Activated CD4-positive, alpha-beta T cell treated with anti-CD3 and anti-CD28 coated beads, Interleukin-2, amount 50 U/mL, for 1 hour (primary cell): Measurements from ENCODE around the gene EID2B.

Experiments used
- DNase-seq: peaks from one replicate; pipeline ENCODE4 v3.0.0-alpha.2; 2020

Gene EID2B, protein sequence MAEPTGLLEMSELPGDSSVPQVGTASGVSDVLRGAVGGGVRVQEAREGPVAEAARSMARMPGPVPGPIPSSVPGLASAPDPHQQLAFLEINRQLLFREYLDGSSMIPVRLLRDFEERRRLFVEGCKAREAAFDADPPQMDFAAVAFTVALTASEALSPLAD

DNA sequence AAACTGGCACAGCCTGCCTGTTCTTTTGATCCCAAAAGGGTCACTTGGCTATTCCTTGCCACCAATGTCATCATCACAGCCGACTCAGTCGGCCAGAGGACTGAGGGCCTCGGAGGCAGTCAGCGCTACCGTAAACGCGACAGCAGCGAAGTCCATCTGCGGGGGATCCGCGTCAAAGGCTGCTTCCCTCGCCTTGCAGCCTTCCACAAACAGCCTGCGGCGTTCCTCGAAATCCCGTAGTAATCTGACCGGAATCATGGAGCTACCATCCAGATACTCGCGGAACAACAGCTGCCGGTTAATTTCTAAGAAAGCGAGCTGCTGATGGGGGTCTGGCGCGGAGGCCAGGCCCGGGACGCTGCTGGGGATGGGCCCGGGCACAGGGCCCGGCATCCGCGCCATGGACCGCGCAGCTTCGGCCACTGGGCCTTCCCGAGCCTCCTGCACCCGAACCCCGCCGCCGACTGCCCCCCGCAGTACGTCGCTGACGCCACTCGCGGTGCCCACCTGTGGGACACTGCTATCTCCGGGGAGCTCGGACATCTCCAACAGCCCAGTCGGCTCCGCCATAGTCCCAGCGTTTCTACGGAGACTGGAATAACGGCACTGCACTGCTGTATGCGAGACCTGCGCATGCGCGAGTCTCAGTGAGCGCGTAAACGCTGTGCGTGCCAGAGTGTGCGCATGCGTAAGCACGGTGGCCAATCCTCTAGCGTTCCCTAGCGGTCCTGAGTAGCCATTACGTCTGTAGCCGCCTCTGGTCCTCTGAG, at the start of gene EID2B:
Gene EID2B (minus strand): TSS at position 620 of the 770 bp plus-strand sequence. CDS start 50 bp downstream, at position 570.
- DNase-seq = peak; percentile 95

DNA sequence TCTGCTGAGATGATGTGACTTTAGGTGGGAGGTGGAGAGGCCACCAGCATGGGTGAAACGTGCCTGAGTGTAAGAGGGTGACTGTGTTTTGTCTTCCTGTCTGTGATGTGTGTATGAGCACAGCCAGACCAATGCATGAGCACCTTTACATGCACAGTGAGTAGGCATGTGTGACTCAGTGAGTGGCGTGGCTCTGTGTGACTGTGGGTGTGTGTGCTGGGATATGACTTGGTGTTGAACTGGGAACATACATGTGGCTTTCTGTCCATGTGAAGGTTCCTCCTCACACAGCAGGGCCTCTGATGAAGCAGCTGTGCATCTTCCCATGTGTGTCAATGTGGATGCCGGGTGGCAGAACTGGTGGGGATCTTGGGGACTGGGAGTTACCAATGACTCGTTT, 49.8 kb upstream of the EID2B start:
- no peak for DNase-seq

DNA sequence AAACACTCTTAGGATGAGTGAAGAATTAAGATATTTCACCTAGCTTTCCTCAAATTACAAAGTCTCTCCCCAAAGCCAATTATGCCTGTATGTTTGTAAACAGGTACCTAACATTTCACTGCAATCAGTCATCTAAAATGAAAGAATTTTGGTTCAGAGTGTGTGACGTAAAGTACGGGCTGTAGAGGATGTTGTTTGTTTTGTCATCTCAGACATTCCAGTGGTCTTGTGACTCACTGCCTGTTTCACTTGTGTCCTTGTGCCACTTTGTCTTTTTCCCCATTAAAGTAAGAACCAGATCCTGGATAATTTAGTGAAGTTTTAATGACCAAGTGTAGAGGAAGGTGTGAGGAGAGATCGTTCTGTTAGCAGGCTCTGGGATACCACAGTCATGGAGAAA, 36.0 kb upstream of the EID2B start:
- no peak for DNase-seq

DNA sequence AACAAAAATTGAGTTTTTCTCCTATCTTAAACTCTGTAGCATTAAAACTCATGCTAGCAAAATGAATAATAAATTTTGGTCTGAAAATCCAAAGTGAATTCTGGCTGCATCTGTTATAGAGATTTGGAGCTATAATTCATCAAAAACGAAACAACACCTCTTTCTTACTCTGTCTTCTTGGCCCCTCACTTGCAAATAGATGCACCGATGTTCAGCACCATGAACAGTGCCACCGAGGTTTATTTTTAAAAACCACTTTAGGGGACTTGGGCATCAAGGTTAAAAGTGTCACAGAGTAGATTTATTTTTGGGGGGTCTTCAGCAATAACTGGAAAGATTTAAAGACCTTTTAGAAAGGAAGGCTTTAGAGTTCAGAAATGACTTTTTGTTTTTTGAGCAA, 33.4 kb upstream of the EID2B start:
- DNase-seq = no peak

DNA sequence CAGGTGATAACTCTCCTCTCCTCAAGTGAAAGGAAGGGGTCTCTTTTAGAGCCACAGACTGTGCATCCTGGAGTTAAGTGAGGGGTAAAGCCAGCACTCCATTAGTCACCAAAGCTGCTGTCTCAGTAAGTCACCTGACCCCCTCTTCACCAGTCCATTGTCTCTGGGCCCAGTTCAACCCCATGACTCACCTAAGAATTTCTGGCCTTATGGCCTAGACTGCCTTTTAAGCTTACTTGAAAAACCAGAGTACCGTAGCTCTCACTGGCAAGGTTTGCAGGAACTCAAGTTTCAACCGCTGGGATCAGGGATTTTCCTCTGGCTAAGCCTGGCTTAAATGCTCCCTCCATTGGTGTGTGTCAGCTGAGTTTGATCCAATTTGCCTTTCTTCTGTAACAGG, 30.8 kb upstream of the EID2B start:
- no peak for DNase-seq

DNA sequence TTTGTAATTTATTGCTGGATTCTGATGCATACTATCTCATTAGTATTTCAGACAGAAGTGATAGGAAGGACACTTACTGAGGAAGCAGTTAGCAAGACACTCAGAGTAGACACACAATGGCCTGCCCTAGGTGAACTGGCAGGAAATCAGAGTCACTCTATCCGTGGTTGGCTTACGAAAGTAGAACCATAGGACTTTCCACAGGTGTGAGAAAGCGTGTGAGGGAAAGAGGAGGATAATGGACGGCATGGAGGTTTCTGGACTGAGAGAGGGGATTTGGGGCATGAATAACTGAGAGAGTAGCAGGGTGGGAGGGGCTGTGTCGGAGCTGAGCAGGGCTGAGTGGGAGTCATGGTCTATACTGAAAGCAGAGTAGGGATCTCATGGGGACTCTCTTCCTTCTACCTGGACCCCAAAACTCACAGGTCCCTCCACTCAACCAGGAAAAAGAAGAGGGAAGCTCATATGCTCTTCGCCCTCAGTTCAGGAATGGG, 26.0 kb upstream of the EID2B start:
- DNase-seq = peak; percentile 3

DNA sequence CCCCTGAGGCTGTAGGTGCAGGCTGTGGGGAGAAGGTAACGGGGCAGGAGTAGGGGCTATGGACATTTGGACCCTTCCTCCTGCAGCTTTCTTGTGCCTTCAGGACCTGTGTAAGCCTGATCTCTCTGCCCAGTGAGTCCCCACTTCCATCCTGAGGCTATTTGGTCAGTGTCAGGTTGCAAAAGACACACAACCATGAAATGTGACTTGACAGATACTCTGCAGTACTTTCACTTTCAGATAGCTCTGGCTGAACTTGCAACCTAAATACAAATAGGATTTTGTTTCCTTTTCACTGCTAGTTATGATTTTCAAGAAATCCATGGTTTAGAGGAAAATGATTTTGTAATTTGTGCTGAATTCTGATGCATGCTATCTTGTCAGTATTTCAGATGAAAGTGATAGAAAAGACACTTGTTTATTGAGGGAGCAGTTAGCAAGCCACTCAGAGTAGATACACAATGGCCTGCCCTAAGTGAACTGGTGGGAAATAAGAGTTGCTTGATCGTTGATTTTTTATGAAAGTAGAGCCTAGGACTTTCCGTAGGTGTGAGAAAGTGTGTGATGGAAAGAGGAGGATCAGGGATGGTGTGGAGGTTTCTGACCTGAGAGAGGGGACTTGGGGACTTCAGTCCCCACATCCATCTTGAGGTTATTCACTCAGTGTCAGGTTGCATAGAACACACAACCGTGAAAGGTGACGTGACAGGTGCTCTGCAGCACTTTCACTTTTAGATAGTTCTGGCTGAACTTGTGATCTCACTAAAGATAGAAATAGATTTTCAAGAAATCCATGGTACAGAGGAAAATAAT, 25.4 kb upstream of the EID2B start:
- no peak for DNase-seq

DNA sequence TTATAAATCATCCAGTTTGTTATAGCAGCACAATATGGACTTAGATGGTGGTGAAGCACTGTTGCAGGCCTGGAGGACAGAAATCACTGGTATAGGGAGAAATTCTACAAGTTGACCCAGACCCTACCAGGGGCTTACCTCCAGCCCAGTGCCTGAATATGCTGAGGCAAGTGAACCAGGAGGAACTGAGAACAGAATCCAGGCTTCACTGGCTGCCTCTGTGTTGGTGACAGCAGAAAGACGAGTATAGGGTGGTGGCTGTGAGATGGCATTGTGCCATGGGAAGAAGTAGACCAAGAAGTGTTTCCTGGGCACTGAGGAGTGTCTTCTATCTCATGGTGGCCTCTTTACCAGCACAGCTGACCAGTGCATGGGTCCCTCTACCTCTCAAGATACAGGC, 23.2 kb upstream of the EID2B start:
- DNase-seq = no peak

DNA sequence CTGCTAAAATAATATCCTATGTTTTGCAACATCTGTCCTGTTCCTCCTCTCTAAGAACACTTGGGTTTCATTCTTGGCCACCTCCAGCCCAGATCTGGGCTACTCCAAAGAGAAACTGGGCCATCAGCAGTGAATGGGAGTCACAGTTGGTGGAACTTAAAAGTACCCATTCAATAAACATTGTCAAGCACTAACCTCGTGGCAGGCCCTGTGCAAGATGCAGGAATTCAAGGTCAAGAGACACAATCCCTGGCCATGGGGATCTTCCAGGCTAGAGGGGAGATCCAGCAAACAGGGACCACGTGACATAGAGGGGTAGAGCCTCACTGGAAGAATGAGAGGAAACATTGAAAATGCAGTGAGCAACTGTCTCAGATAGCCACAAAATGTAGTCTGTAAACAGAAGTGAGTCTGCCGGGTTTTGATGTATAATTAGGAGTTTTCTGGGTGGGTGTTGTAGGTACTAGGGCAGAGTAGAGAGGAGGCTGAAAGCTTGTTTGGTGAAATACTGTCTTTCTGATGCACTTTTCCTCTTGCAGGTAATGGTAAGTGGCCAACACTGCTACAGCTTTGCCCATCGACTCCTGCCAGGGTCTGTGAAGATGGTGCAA, 22.2 kb upstream of the EID2B start:
- DNase-seq = no peak

DNA sequence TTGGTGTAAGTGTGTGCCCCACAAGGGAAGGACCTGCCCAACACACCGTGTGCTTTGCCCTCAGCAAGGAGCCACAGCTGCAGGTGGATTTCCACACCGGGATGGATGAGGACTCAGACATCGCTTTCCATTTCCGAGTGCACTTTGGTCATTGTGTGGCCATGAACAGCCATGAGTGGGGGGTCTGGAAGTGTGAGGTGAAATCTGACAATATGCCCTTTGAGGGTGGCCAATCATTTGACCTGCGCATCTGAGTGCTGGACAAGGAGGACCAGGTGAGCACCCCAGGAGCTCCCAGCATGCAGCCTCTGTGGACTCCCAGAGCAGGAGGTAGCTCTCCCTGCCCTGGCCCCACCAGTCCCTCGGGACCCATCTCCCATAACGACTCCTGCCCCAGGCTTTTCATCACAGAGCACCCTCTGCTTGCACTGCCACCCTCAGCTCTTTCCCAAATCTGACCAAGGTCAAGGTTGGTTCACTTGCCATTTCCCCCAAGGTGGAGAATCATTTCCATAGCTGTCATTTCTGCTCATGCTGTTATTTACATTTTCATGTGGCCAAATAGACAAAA, 20.5 kb upstream of the EID2B start:
- no peak for DNase-seq

DNA sequence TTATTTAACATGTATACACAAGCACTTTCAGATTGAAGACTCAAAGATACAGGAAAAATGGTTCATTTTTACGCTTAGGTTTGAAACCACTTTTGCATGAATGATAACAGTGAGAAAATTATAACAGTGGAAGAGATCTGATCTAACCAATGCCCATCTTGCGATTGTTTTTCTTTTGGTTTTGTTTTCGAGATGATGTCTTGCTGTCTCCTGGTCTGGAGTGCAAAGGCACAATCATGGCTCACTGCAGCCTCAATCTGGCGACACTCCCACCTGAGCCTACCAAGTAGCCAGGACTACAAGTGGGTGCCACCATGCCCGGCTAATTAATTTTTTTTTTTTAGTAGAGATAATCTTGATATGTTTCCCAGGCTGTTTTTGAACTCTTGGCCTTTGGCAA, 17.5 kb upstream of the EID2B start:
- DNase-seq = no peak

DNA sequence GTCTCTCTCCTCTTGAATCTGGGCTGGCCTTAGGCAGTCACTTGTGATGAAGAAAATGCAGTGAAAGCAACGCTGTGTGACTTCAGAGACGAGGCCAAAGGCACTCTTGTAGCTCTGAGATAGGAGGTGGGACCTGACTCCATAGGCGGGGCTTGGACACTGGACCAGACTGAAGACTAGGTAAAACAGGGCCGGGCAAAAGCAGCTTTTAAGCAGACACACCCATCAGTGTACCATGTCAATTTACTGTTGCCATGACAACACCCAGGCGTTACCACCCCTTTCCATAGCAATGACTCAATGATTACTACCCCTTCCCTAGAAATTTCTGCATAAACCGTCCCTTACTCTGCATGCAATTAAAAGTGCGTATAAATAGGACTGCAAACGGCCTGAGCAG, 13.9 kb upstream of the EID2B start:
- no peak for DNase-seq

DNA sequence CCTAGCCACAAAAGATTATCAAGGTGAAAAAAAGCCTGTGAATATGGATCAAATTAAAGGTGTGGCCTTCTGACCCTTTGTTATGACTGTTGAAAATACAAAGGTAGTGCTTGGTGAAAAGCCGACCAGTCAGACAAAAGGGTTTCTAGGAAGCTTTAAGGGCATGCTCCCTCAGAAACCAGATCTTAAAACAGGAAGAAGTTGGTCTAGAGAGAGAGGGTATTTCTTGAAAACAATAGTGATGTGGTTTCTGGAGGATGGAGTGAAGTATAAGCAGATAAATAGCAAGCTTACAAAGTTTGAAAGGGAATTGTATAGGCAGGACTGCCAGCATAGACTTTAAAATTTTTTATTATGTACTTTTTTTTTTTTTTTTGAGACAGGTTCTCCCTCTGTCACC, 12.3 kb upstream of the EID2B start:
- no peak for DNase-seq

DNA sequence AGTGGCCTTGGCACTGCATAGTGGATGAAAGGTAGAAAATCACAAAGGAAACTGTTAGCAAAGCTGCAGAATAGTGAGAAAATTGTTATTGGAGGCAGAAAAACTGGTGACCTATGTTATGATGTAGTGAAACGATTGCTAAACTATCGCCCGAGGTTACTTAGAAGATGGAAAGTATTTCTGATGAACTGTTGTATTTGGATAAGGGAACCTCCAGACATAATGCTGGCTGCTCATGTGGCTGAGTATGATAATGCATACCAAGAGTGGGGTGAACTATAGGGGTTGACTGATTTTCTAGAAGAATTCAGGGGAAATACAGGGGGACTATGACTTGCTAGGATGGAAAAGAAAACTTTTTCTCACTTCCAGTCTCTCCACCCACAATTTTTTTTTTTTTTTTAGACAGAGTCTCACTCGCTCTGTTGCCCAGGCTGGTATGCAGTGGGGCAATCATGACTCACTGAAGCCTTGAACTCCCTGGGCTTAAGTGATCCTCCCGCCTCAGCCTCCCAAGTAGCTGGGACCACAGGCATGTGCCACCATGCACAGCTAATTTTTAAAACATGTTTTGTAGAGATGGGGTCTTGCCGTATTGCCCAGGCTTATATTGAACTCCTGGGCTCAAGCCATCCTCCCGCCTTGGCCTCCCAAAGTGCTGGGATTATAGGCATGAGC, 11.7 kb upstream of the EID2B start:
- DNase-seq = no peak

DNA sequence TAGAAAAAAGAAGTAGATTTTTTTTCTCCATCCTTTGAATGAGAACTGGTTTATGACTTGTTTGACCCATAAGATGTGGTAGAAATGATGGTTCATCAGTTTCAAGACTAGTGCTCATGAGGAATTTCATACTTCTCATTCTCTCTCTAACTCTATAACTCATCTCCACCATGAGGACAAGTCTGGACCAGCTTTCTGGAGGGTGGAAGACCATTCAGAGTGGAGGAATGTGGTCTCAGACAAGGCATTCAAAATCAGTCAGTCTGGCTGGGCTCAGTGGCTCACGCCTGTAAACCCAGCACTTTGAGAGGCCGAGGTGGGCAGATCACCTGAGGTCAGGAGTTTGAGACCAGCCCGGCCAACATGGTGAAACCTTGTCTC, 10.8 kb upstream of the EID2B start:
- DNase-seq = no peak

DNA sequence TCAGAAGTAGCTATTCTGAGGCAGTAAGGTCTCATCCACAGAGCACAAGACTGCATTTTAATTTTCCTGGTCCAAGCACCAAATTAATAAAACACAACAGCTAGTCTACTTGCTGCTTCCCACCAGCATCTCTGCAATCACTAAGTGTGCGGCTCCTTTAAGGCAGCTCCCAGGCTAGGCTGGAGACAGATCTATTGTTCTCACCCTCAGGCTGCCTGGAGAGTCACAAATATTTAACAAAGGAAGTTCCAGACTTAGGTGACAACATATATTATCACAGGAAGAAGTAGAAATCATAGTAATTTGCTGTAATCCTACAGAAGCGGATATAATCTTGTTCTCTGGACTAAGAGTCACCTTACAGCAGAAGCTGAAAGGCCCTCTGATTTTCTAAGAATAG, 9.6 kb upstream of the EID2B start:
- DNase-seq = no peak

DNA sequence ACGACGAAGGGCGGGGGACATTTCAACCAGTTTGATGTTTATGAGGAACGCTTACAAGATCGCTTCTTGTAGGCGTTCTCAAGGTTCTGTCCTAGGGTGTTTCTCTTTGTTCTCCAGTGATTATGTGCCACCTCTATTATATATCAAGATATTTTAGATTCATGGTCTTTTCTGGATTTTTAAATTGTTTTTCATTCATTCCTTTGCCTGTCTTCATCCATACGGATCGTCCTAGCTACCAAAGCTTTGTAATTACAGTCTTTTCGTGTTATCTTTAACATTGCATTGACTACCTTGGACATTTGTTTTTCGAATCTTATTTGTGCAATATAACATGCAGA, 7.7 kb upstream of the EID2B start:
- DNase-seq = no peak

DNA sequence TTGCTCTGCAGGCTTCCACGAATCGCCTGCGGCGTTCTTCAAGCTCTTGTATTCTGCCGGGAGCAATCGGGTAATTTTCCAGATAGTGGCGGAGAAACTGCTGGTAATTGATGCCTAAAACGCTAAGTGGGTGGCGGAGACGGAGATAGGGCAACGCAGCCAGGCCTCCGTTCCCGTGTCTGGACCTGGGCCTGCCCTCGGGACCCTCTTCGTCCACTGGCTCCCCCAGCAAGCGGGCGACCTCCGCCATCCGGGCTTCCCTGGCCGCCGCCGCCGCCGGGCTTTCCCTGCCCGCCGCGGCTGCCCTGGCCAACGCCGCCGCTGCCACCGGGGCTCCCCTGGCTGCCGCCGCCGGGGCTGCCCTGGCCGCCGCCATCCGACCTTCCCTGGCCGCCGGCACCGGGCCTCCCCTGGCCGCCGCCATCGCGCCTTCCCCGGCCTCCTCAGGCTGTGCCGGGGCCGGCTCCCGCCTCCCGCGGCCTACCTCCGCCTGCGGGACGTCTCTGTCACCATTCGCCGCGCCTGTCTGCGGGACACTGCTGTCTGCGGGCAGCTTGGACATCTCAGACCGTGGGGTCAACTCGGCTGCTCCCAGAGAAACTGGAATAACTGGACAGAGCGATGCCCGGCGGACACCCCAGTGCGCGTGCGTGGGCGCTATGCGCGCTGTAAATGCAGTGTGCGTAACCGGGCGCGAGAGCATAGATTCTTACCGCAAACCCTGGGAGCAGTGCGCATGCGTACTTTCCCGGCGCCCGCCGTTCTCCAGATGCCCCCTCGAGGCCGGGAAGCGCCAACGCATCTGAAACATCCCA, 7.1 kb upstream of the EID2B start, which contains the start of gene EID2:
Gene EID2 (minus strand): TSS at position 644 of the 815 bp plus-strand sequence. CDS start 82 bp downstream, at position 562.
- peak; percentile 92 for DNase-seq

DNA sequence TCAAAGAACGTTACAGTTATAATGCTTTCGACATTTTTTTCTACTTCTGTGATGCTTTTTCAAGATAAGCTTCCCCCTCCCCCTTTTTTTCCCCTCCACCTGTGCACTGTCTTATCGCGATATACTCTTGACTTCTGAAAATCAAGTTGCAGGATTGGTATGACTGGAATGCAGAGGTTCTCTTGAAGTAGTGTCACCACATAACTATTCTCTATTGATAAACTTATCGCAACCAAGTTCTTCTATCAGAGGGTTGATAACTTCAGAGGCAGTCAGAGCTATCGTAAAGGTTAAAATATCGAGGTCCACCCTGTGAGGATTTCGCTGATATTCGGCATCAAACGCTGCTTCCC, 6.5 kb upstream of the EID2B start:
- DNase-seq = no peak

DNA sequence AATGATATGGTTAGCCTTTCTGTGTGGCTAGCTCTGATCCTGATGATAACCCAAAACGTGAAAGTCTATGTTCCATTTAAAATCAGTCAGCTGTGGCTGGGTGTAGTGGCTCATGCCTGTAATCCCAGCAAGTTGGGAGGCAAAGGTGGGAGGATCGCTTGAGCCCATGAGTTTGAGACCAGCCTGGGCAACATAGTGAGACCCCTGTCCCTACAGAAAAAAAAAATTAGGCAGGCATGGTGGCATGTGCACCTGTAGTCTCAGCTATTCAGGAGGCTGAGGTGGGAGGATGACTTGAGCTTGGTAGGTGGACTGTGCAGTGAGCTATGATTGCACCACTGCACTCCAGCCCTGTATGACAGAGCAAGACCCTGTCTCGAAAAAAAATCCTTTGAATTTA, 1.1 kb upstream of the EID2B start:
- no peak for DNase-seq

DNA sequence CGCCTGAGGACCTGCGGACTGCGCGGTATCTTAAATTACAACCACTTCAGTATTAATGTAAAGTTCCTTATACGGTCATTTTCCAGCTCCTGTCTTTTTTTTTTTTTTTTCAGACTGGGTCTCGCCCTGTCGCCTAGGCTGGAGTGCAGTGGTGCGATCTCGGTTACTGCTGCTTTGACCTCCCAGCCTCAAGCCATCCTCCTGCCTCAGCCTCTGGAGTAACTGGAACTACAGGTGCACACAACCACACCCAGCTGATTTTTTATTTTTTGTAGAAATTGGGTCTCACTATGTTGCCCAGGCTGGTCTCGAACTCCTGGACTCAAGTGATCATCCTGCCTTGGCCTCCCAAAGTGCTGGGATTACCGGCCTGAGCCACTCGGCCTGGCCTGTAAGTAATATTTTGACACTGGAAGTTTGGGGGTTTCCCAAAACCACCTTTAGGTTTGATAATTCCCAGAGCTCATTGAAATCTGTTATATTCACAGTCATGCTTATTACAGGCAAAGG, 406 bp upstream of the EID2B start:
- no peak for DNase-seq

DNA sequence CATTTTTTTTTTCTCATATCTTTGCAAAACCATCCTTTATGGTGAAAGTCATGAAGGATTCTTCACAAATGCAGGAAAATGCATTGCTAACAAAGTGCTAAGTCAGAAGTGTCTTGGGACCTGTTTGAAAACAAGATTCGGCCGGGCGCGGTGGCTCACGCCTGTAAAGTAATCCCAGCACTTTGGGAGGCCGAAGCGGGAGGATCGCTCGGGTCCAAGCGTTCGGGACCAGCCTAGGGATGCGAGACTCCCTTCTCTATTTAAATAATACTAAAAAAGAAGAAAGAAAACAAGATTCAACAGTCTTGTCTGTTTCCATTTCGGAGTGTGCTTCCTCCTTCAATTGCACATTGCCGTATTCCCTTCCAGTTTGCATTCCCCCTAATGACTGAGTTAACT, 819 bp downstream of the EID2B start:
- no peak for DNase-seq
